Epithelial cell of proximal tubule (primary cell): ENCODE data around the gene MRFAP1. TPM values are rescaled to one million over a fixed set of nuclear protein-coding genes. Genes with fewer than 3 reads are reported as not detected.

ENCODE experiments used
- DNase-seq: peaks from one replicate; pipeline ENCODE4 v3.0.0-alpha.2; 2011; ENCODE audit warnings: low read depth
- H3K4me3 ChIP-seq: 2 replicates; pipeline ENCODE4 v1.5.1; 2011; ENCODE audit warnings: low read depth, mild to moderate bottlenecking, low read length
- total RNA-seq: library from RNA; depleted of rRNA; stranded (reverse); fragments of >200 nt; gene quantifications from 2 replicates; pipeline ENCODE4 v1.2.3, GENCODE V29; 2015
- TF ChIP-seq, protein P1 (sequence below): conservative IDR thresholded peaks from 2 replicates; pipeline ENCODE4 v1.5.1; 2012; ENCODE audit warnings: low read depth, mild to moderate bottlenecking, low read length

MRFAP1 gene
- total RNA-seq, 1 donor from 2014 or later, result 330 TPM

- DNase-seq, result no peak
- TF ChIP-seq, protein P1, sequence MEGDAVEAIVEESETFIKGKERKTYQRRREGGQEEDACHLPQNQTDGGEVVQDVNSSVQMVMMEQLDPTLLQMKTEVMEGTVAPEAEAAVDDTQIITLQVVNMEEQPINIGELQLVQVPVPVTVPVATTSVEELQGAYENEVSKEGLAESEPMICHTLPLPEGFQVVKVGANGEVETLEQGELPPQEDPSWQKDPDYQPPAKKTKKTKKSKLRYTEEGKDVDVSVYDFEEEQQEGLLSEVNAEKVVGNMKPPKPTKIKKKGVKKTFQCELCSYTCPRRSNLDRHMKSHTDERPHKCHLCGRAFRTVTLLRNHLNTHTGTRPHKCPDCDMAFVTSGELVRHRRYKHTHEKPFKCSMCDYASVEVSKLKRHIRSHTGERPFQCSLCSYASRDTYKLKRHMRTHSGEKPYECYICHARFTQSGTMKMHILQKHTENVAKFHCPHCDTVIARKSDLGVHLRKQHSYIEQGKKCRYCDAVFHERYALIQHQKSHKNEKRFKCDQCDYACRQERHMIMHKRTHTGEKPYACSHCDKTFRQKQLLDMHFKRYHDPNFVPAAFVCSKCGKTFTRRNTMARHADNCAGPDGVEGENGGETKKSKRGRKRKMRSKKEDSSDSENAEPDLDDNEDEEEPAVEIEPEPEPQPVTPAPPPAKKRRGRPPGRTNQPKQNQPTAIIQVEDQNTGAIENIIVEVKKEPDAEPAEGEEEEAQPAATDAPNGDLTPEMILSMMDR, result no peak
- no peak overlapping the region for H3K4me3 ChIP-seq
These were observed 21.9 kb upstream of the MRFAP1 start for GRCh38 chr4:6618386-6619115.

- no peak for DNase-seq
- TF ChIP-seq, protein P1, result no peak
- no peak overlapping the region for H3K4me3 ChIP-seq
These were observed 21.4 kb upstream of the MRFAP1 start for GRCh38 chr4:6619116-6619465.

DNA sequence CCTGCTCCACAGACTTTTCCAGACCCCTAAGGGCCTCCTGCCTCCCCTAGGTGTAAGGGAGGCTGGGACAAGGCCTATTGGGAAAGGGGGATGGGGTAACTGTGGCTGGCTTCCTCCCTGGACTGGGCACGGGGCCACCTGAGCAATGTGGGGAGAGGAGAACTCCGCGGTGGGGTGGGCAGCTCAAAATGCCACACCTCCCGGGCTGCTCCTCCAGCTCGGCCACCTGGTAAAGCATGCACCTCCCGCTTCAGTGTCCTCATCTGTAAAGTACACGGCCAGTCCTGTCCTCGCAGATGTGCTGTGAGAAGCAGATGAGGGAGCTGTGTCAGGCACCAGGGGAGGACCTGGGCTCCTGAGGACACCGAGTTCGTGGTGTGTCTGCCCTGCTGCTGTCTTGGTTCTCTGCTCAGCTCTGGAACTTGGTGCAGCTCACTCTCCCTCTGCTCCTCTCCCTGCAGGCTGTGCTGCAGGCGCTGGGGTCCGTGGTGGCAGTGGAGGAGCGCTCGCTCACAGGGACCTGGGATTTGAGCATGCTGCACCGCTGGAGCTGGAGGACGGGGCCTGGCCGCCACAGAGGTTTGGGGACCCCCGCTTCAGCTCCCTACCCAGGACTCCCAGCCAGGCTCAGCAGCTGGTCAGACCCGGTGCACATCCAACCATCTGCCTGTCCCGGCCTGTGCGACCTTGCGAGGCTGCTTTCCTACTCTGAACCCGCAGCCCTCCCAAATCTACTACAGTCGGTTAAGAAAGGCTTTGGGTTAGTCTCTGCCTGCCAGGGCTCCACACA is 20.8 kb upstream of the MRFAP1 start:
- H3K4me3 ChIP-seq, result no peak overlapping the region
- TF ChIP-seq, protein P1, result no peak
- no peak for DNase-seq

DNA sequence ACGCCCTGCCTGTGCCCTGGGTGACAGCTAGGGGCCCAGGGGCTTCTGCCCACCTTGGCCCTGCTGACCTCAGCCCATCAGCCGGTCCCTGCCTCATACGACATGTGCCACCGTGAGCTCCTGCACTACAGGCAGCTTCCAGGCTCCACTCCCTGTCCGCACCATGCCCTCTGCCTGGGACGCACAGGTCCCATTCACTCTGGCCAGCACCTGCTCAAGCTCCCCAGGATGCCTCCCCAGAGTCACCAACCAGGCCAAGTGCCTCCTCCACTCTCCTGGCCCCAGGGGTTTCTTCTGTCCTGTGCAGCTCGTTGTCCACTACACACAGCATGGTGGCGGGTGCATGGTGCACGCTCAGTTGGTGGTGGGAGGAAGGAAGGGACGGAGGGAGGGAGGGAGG is 20.2 kb upstream of the MRFAP1 start:
- H3K4me3 ChIP-seq, result no peak overlapping the region
- no peak for DNase-seq
- TF ChIP-seq, protein P1, result no peak

GRCh38 chr4:6620891-6621555 is 19.5 kb upstream of the MRFAP1 start:
- TF ChIP-seq, protein P1, result no peak
- no peak overlapping the region for H3K4me3 ChIP-seq
- no peak for DNase-seq

DNA sequence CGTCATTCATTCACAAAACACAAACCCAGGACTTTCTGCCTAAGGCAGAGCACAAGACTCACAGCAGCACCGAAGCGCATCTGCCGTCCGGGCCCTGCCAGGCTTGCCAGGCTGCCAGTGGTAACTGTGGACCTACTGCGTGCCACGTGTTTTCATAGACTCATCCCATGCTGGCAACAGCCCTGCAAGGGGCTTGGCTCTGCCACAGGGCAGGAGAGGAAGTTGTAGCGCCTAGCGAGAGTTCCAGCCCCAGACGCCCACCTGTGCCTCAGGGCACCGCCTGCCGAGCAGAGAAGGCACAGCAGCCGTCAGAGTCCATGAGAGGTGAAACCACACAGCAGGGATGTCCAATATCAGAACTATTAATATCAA is 18.9 kb upstream of the MRFAP1 start:
- H3K4me3 ChIP-seq, result no peak overlapping the region
- TF ChIP-seq, protein P1, result no peak
- no peak for DNase-seq
